GM21390 (cell line): ENCODE data around the gene SMCO3.
"Not testable (repeated sequence)": the region's sequence is repeated elsewhere in the genome, so short reads cannot be mapped to it uniquely, and the experiment has no call there.

Source experiments
- ATAC-seq: cut with Tn5 transposase; IDR thresholded peaks from one replicate; pipeline ENCODE4 v1.9.1; 2021; ENCODE audit not compliant: unreplicated experiment

SMCO3 gene

DNA sequence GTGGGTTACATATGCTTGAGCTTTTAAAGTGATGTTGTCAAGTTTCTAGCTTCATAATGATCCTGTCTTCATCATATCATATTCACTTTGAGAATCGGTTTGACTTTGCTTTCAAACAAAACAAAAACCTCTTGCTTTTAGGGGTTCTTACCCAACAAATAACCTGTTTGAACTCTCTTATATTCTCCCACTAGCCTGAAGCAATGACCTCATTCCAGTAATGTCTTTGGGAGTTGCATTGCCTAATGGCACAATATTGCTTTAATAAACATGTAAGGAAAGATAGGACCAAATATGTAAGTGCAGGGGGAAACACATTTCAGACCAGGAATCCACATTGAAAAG is 38.4 kb downstream of the SMCO3 start:
- no peak for ATAC-seq

DNA sequence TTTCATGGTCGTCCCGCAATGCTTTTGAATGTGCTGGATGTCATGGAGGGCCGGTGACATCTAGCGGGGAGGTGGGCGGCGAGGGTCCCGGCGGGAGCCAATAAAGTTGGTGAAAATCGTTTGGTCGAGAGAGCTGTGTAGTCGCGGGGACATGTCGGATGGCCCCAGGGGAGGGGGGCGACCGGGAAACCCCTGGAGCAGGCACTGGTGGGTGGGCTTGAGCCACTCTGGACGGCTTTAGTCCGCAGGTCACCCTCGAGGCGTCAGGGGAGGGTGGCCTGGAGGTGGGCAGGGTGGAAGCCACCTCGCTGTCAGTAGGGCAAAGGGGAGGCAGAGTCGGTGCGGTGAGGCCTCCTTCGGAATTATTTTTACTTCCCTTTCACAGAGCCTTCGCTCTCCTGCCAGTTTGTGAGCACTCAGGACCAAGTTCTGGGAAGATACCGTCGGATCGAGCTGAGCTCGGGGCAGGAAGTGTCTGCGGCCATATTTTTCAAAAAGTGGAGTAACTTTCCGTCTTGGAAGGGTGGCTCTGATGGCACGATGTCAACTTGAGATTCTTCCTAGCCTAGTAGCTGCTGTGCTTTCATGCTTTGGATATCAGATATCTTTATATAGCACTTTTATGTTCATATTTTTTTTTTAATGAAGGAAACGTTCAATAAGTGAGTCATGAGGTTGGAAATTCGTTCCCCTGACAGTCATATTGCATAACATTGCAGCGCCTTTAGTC is 38.9 kb downstream of the SMCO3 start:
- ATAC-seq, result no peak

DNA sequence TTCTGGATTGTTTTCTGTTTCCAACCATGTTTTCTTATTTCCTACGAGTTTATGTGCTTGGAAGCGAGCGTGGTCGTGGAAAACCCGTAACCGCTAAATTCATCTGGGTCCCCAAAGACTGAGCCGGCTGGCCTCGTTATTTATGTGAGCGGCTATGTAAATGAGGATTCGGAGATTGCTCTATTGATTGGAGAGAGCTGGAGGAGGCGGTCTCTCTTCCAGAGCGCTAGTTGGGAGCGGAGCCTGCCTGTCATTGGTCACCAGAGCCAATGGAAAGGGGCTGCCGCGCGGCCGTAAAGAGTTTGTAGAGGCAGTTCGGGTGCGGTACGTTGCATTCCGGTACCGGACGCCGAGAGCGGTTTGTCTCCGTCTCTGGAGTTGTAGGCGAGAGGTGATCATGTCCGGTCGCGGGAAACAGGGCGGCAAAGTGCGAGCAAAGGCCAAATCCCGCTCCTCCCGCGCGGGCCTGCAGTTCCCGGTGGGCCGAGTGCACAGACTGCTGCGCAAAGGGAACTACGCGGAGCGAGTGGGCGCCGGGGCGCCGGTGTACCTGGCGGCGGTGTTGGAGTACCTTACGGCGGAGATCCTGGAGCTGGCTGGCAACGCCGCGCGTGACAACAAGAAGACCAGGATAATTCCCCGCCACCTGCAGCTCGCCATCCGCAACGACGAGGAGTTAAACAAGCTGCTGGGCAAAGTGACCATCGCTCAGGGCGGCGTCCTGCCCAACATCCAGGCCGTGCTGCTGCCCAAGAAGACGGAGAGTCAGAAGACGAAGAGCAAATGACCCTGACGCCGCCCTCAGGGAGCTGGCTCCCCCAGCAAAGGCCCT is 39.7 kb downstream of the SMCO3 start:
- peak; percentile 52 for ATAC-seq

- peak; percentile 13 for ATAC-seq
Observed at GRCh38 chr12:14773685-14774073, 40.3 kb downstream of the SMCO3 start.

GRCh38 chr12:14772946-14773345 is 41.0 kb downstream of the SMCO3 start:
- no peak for ATAC-seq

GRCh38 chr12:14771651-14772137 is 42.3 kb downstream of the SMCO3 start:
- ATAC-seq, result no peak

- peak; percentile 33 for ATAC-seq
Observed at GRCh38 chr12:14770496-14771461, 43.2 kb downstream of the SMCO3 start.

DNA sequence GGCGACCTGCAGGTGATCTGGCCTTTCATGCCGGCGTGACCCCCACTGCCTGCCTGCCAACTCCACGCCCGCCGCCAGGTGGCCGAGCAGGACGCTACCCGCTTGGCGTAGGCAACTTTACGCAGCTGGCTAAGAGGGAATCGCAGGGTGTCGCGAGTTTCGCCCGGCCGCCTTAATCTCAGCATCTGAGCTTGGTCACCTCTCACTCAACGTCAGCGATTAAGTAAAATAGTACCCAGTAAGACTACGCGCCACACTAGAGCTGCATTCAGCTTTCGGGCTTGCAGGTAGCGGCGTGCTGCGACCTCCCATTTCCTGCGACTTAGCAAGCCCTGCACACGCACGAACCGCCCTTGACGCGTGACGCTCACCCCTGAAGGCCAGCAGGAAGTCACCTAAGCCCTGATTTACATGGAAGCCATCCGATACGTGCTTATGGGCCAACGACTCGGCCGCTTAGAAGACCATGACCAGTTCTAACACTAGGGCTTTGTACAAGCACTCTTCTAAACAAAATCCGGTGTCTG is 44.0 kb downstream of the SMCO3 start:
- peak; percentile 39 for ATAC-seq

GRCh38 chr12:14769466-14769968 is 44.5 kb downstream of the SMCO3 start:
- ATAC-seq, result no peak

DNA sequence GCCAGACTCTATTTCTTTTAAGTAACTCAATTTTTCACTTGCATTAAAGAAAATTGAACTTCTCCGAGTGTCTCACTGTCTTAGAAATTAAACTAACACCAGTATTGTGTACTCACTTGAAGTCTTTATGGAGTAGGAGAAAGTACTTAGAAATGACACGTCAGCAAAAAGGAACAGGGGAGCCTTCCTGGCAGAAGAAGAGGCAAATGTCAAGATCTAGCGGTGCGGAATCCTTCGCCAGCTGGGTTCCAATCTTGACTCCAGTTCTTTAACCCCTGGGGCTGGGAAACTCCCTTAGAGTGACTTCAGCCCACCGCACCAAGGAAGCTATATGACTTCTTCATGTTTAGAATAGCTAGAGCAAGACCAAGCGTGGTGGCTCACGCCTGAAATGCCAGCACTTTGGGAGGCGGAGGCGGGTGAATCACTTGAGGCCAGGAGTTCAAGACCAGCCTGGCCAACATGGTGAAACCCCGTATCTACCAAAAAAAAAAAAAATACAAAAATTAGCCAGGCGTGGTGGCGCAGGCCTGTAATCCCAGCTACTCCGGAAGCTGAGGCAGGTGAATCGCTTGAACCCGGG is 45.1 kb downstream of the SMCO3 start:
- ATAC-seq, result no peak

DNA sequence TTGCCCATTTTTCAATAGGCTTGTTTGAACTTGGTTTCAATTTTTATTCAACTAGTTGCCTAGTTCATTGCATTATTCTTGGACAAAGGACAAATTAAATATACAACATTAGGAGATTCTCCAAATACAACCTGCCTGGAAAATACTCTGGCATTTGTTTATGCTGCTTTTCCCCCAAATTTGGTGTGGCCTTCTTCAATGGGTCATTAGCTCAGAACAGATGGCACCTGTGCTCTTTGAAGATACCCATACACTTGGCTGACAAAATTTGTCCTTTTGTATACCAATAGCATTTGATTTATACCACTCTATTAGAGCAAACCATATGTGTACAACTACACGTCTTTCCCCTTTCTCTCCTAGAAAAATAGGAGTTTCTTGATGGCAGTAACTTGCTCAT is 46.4 kb downstream of the SMCO3 start:
- ATAC-seq, result no peak

- ATAC-seq, result no peak
Observed at GRCh38 chr12:14766649-14767215, 47.2 kb downstream of the SMCO3 start.

DNA sequence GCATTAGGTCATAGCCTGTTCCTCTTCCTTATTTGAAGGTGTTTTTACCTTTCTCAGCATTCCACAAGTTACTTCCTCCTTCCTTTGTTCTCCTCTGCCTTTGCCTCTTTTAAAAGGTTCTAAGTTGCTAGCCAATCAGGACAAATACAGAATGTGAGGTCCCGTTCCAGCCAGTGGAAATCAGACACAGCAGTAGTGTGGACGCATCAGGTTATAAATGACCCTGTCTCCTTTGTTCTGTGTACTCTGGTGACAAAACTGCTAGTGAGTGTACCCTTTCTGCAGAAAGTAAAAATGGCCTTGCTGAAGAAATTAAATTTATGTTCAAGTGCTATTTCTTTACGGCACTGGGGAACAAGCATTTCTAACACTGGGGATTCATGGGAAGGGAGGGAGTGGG is 48.0 kb downstream of the SMCO3 start:
- not testable (repeated sequence) for ATAC-seq

GRCh38 chr12:14765398-14765797 is 48.6 kb downstream of the SMCO3 start:
- no peak for ATAC-seq

DNA sequence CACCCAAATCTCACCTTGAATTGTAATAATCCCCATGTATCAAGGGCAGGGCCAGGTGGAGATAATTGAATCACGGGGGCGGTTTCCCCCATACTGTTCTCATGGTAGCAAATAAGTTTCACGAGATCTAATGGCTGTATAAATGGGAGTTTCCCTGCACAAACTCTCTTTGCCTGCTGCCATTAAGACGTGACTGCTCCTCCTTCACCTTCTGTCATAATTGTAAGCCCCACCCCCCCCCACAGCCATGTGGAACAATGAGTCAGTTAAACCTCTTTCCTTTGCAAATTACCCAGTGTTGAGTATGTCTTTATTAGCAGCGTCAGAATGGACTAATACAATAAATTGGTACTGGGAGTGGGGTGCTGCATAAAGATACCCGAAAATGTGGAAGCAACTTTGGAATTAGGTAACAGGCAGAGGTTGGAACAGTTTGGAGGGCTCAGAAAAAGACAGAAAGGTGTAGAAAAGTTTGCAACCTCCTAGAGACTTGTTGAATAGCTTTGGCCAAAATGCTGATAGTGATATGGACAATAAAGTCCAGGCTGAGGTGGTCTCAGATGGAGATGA is 54.2 kb downstream of the SMCO3 start:
- ATAC-seq, result not testable (repeated sequence)

GRCh38 chr12:14756334-14757143 is 57.4 kb downstream of the SMCO3 start:
- ATAC-seq, result no peak
